ENCODE data around the gene TMEM158. TPM values are rescaled to one million over a fixed set of nuclear protein-coding genes. Genes with fewer than 3 reads are reported as not detected.

The TMEM158 gene
- total RNA-seq, 1 donor from 2014 or later = 1.2 TPM

GRCh38 chr3:45272032-45272810 lies 46.1 kb upstream of the TMEM158 start:
- H3K9me3 ChIP-seq = no peaks in the 10 kb centered on the region
- intact Hi-C loops (cut with DNase I) = no loop called here
- DNase-seq (ENCODE audit: extremely low spot score in 2 of 2) = no peak
- no peaks in the 10 kb centered on the region for H3K36me3 ChIP-seq
- no peaks in the 10 kb centered on the region for H3K4me1 ChIP-seq
- no peaks in the 10 kb centered on the region for H3K27me3 ChIP-seq
- TF ChIP-seq CTCF (IDR thresholded peaks at IDR 0.05) (no peak), POLR2AphosphoS5 (IDR thresholded peaks at IDR 0.05; ENCODE audit: insufficient read depth in 1 of 2, low read depth in 1 of 2) (no peak), POLR2A (IDR thresholded peaks at IDR 0.05) (no peak)
- H3K27ac ChIP-seq = no peak overlapping the region
- no peak overlapping the region for H3K4me3 ChIP-seq

- DNase-seq (ENCODE audit: extremely low spot score in 2 of 2) = no peak
- no peak overlapping the region for H3K4me3 ChIP-seq
- H3K4me1 ChIP-seq = no peaks in the 10 kb centered on the region
- intact Hi-C loops (cut with DNase I) = no loop called here
- no peak for TF ChIP-seq CTCF (IDR thresholded peaks at IDR 0.05)
- TF ChIP-seq POLR2A (IDR thresholded peaks at IDR 0.05) = no peak
- TF ChIP-seq POLR2AphosphoS5 (IDR thresholded peaks at IDR 0.05; ENCODE audit: insufficient read depth in 1 of 2, low read depth in 1 of 2) = no peak
- H3K36me3 ChIP-seq = no peaks in the 10 kb centered on the region
- no peak overlapping the region for H3K27ac ChIP-seq
- no peaks in the 10 kb centered on the region for H3K27me3 ChIP-seq
- H3K9me3 ChIP-seq = no peaks in the 10 kb centered on the region
Measured at GRCh38 chr3:45269952-45270351, 43.9 kb upstream of the TMEM158 start.

GRCh38 chr3:45267097-45267496 lies 41.0 kb upstream of the TMEM158 start:
- DNase-seq (ENCODE audit: extremely low spot score in 2 of 2) = no peak
- Histone ChIP-seq H3K4me1 (no peaks in the 10 kb centered on the region), H3K9me3 (no peaks in the 10 kb centered on the region), H3K27ac (no peak overlapping the region), H3K36me3 (no peaks in the 10 kb centered on the region), H3K4me3 (no peak overlapping the region), H3K27me3 (no peaks in the 10 kb centered on the region)
- intact Hi-C loops (cut with DNase I) = no loop called here
- TF ChIP-seq POLR2A (IDR thresholded peaks at IDR 0.05) (no peak), POLR2AphosphoS5 (IDR thresholded peaks at IDR 0.05; ENCODE audit: insufficient read depth in 1 of 2, low read depth in 1 of 2) (no peak)

- Histone ChIP-seq H3K4me3 (no peak overlapping the region), H3K27me3 (no peaks in the 10 kb centered on the region), H3K9me3 (no peaks in the 10 kb centered on the region), H3K4me1 (no peaks in the 10 kb centered on the region), H3K27ac (no peak overlapping the region), H3K36me3 (no peaks in the 10 kb centered on the region)
- DNase-seq (ENCODE audit: extremely low spot score in 2 of 2) = no peak
- intact Hi-C loops (cut with DNase I) = no loop called here
- TF ChIP-seq POLR2A (IDR thresholded peaks at IDR 0.05) (no peak), POLR2AphosphoS5 (IDR thresholded peaks at IDR 0.05; ENCODE audit: insufficient read depth in 1 of 2, low read depth in 1 of 2) (no peak), CTCF (IDR thresholded peaks at IDR 0.05) (no peak)
Measured at GRCh38 chr3:45261333-45262110, 35.4 kb upstream of the TMEM158 start.

- H3K27me3 ChIP-seq = no peaks in the 10 kb centered on the region
- H3K36me3 ChIP-seq = no peaks in the 10 kb centered on the region
- DNase-seq (ENCODE audit: extremely low spot score in 2 of 2) = no peak
- H3K4me1 ChIP-seq = no peaks in the 10 kb centered on the region
- intact Hi-C loops (cut with DNase I) = no loop called here
- TF ChIP-seq POLR2A (IDR thresholded peaks at IDR 0.05) (no peak), POLR2AphosphoS5 (IDR thresholded peaks at IDR 0.05; ENCODE audit: insufficient read depth in 1 of 2, low read depth in 1 of 2) (no peak), CTCF (IDR thresholded peaks at IDR 0.05) (no peak)
- no peaks in the 10 kb centered on the region for H3K9me3 ChIP-seq
- H3K4me3 ChIP-seq = no peak overlapping the region
- H3K27ac ChIP-seq = no peak overlapping the region
Measured at GRCh38 chr3:45259133-45259532, 33.0 kb upstream of the TMEM158 start.

All from vagina (tissue), 2 donors.